Measurements from ENCODE around the gene ARHGEF3.

Gene ARHGEF3

GRCh38 chr3:56801662-56802377, at the start of gene ARHGEF3:
Gene ARHGEF3, minus strand, starts transcription at chr3:56801949. Its CDS starts 151 bp downstream, at chr3:56801798.
- DNase-seq (ENCODE audit: low read depth in 2 of 2) = peak; percentile 78 to 83

GRCh38 chr3:56849698-56850097, 47.9 kb upstream of the ARHGEF3 start:
- DNase-seq (ENCODE audit: low read depth in 2 of 2) = no peak

GRCh38 chr3:56845505-56845904, 43.8 kb upstream of the ARHGEF3 start:
- DNase-seq (ENCODE audit: low read depth in 2 of 2) = no peak

GRCh38 chr3:56844536-56844935, 42.8 kb upstream of the ARHGEF3 start:
- no peak for DNase-seq (ENCODE audit: low read depth in 2 of 2)

GRCh38 chr3:56839784-56840715, 38.3 kb upstream of the ARHGEF3 start:
- no peak for DNase-seq (ENCODE audit: low read depth in 2 of 2)

GRCh38 chr3:56838448-56838847, 36.7 kb upstream of the ARHGEF3 start:
- no peak for DNase-seq (ENCODE audit: low read depth in 2 of 2)

- no peak for DNase-seq (ENCODE audit: low read depth in 2 of 2)
Measured at GRCh38 chr3:56837196-56837955, 35.6 kb upstream of the ARHGEF3 start.

- DNase-seq (ENCODE audit: low read depth in 2 of 2) = no peak
Measured at GRCh38 chr3:56836276-56837163, 34.8 kb upstream of the ARHGEF3 start.

GRCh38 chr3:56835650-56836227, 34.0 kb upstream of the ARHGEF3 start:
- no peak for DNase-seq (ENCODE audit: low read depth in 2 of 2)

- no peak for DNase-seq (ENCODE audit: low read depth in 2 of 2)
Measured at GRCh38 chr3:56833536-56833935, 31.8 kb upstream of the ARHGEF3 start.

GRCh38 chr3:56833022-56833421, 31.3 kb upstream of the ARHGEF3 start:
- DNase-seq (ENCODE audit: low read depth in 2 of 2) = no peak

- no peak for DNase-seq (ENCODE audit: low read depth in 2 of 2)
Measured at GRCh38 chr3:56831572-56831971, 29.8 kb upstream of the ARHGEF3 start.

GRCh38 chr3:56830884-56831283, 29.1 kb upstream of the ARHGEF3 start:
- DNase-seq (ENCODE audit: low read depth in 2 of 2) = no peak

GRCh38 chr3:56829533-56829932, 27.8 kb upstream of the ARHGEF3 start:
- DNase-seq (ENCODE audit: low read depth in 2 of 2) = no peak

GRCh38 chr3:56826831-56827722, 25.3 kb upstream of the ARHGEF3 start:
- DNase-seq (ENCODE audit: low read depth in 2 of 2) = no peak

GRCh38 chr3:56825567-56826438, 24.1 kb upstream of the ARHGEF3 start:
- DNase-seq (ENCODE audit: low read depth in 2 of 2) = no peak

GRCh38 chr3:56823984-56824703, 22.4 kb upstream of the ARHGEF3 start:
- no peak for DNase-seq (ENCODE audit: low read depth in 2 of 2)

- no peak for DNase-seq (ENCODE audit: low read depth in 2 of 2)
Measured at GRCh38 chr3:56823421-56823926, 21.7 kb upstream of the ARHGEF3 start.
